Pons (tissue), 1 donor: ENCODE data around the gene NR3C1.

Source experiments
- DNase-seq: peaks from one replicate; pipeline ENCODE4 v3.0.0-alpha.2; 2016; ENCODE audit warnings: low spot score

The NR3C1 gene

DNA sequence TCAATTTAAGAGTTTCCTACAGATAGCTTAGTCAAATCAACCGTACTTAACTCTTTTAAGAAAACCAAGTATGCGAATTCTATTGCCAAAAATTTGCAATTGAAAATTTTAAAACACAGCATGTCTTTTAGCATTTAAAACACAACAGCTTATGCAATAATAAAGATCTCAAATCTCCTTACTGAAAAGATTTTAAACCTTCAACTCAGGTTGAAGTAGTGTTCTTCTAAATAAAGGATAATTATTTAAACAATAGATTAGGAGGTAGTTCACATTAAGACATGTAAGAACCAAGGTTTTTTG is 5.5 kb downstream of the NR3C1 start:
- DNase-seq = peak; percentile 53

DNA sequence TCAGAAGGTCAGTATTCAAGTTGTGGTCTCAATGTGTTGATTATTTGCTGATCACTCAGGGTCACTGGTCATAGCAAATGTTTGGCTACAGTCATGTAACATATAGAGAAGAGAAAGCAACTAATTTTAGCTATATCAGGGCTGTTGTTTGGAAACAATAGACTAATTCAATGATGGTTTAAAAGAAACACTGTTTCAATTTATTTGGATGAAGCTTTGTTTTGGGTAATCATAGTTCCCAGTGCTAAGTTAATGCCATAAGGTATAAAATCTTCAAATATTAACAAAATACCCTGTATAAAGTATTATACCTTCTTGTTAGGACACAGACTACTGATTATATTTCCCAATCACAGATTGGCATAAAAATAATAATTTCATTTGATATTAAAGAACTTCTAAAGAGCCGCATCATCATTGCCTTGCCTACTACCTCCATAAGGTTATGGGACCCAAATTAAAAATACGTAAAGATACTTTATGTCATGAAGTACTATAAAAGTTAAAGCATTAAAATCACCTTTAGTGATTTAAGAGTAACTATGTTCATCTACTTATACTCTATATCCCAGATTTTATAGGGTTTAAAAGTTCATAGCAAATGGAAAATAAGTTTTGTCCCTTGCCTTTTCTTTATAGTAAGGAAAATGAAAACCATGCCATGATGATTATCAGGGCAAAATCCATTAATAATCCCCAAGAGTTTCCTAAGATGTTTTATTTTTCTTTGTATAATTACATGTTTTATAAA is 6.0 kb downstream of the NR3C1 start:
- DNase-seq = peak; percentile 84

DNA sequence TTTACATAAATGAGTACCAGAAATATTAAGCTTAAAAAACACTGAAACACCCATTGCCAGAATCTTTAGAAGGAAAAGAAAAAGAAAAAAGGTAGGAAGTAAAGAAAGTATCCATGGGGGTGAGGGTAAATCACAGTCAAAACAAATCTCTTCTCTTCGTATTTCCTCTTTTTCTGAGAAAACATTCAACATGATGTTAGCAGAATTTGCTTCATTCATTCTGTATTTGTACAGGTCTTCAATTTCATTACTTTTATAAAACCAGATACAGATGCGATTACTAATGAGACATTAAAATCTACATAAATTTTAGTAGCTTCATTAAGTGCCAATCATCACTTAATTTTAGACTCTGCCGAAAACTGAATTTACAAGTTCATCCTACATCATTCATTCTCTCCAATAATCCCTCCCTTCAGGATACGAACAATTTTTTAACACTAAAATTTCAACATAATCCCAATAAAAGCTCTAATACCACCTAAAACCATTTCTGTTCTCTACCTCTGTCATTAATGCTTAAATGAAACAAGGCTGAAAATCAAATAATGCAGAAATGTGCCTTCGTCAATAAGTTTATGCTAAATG is 7.0 kb downstream of the NR3C1 start:
- peak; percentile 53 for DNase-seq

DNA sequence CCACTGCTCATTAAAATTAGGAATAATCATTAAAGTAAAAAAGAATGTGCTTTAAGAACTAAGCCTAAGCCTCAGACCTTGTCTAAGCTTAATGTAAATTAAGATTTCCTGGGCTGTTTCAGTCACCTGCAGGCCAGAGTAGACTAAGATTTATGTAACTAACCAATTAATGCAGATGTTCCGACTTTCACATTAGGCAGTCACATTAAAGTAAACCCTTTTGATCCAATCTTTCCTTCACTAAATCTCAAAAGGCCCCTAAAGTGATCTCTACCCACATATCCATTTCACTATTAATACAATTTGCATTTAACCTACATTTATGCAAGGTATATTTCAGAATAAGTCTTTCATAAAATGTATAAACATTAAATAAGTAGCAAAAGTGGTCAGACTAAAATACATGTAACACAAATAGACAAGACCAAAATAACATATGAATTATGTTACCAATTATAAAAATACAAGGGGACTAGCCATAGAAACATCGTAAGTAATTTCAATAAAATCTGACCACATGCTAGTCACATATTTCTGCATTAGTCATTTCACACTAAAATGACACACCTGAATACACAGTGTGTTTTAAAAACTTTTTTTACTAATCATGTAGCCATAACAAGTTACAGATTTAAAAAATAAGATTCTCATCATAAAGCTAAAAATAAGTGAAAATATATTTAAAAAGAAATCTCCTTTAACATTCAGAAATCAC is 7.7 kb downstream of the NR3C1 start:
- peak; percentile 47 for DNase-seq

DNA sequence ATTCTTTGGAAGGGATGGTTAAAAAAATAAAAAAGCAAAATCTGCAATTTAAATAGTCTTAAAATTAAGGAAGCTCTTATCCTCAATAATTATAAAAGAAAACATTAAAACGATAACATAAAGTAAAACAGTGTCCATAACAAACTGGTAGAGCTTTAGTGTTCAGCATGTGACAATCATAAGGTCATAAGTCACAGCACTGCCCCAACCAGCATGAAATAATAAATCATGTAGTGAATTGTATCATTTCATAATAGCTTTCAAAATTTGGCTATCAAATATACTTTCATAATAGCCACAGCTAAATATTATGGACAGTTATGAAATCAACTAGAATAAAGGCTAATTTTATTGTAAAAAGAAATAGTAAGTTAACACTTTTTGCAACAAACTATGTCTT is 10.0 kb downstream of the NR3C1 start:
- DNase-seq = no peak

DNA sequence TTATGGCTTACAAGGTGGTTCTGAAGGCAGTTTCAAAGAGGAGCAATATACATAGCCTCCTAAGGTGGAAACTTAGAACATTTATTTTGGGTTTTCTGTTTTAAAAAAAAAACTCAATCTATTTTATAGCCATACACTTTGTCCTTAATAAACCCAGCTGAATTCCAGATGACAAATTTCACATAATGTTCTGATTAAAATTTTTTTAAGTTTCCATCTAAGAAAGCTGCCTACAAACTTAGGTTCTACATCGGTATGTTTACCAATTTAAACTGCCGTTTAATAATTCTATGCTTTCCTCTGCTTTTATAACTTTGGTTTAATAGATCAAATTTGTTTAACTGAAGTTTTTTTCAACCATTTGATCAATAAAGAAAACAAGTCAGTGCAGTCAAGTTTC is 12.5 kb downstream of the NR3C1 start:
- no peak for DNase-seq

DNA sequence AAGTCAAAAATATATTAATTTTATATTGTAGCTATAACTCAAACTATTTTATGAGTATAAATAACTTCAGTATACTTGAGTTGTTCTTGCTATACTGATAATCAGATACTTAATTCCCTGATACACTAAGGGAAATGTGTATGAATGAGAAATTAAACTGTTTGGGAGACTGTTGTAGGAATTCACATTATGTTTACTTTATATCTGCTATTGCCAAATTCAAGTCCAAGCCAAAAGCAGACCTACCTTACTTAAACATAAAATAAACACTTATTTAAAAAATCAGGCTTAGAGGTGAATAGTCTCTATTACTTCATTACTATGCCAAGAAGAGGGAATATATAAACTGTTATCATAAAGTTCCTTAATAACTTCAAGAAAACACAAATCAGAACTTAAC is 13.2 kb downstream of the NR3C1 start:
- DNase-seq = no peak

DNA sequence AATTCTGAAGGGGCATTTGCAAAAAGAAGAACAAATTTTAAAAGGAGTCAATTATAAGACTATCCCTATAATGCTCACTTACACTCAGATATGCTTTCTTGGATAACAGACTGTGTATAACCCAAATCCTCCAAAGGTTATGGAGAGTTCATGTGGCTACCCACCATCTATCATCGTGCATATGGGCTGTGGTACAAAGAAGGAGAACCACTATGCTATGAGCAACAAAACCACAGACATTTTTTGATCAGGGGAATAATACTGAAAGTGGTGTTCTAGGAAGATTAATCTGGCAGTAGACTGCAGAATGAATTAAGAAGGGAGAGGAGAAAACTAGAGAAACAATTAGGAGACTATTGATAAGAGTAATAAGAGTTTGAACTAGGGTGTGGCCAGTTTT is 16.8 kb downstream of the NR3C1 start:
- DNase-seq = no peak

DNA sequence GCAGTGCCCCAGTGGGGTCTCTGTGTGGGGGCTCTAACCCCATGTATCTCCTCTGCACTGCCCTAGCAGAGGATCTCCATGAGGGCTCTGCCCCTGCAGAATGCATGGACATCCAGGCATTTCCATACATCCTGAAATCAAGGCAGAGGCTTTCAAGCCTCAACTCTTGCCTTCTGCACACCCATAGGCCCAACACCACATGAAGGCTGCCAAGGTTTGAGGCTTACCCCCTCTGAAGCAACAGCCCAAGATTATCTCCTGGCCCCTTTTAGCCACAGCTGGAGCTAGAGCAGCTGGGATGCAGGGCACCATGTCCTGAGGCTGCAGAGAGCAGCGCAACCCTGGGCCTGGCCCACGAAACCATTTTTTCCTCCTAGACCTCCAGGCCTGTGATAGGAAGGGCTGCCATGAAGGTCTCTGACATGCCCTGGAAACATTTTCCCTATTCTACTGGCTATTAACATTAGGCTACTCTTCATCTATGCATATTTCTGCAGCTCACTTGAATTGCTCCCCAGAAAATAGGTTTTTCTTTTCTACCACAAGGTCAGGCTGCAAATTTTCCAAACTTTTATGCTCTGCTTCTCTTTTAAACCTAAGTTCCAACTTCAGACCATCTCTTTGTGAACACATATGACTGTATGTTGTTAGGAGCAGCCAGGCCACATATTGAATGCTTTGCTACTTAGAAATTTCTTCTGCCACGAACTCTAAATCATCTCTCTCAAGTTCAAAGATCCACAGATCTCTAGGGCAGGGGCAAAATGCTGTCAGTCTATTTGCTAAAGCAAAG is 18.4 kb downstream of the NR3C1 start:
- no peak for DNase-seq

DNA sequence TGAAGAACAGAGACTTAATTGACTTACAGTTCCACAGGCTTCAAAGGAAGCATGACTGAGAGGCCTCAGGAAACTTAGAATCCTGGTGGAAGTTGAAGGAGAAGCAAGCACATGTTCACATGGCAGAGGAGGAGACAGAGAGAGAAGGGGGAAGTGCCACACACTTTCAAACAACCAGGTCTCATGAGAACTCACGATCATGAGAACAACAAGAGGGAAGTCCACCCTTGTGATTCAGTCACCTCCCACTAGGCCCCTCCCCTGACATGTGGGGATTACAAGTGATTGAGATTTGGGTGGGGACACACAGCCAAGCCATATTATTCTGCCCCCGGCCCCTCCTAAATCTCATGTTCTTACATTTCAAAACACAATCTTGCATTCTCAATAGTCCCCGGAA is 19.5 kb downstream of the NR3C1 start:
- no peak for DNase-seq

DNA sequence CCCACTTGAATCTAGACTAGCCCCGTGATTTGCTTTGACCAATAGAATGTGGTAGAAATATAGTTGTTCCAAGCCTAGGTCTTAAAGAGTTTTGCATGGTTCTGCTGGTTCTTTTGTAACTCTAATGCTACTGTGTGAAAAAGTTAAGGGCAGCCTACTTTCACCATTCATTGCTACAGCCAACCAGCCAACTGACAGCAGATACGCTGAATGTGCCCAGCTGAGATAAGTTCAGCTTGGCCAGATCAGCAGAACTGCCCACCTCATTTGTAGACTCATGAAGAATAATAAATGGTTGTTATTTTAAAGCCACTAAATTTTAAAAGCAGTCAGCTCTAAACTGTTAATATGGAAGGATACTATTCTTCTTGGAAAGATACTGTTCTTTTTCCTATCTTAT is 23.9 kb downstream of the NR3C1 start:
- DNase-seq = no peak

DNA sequence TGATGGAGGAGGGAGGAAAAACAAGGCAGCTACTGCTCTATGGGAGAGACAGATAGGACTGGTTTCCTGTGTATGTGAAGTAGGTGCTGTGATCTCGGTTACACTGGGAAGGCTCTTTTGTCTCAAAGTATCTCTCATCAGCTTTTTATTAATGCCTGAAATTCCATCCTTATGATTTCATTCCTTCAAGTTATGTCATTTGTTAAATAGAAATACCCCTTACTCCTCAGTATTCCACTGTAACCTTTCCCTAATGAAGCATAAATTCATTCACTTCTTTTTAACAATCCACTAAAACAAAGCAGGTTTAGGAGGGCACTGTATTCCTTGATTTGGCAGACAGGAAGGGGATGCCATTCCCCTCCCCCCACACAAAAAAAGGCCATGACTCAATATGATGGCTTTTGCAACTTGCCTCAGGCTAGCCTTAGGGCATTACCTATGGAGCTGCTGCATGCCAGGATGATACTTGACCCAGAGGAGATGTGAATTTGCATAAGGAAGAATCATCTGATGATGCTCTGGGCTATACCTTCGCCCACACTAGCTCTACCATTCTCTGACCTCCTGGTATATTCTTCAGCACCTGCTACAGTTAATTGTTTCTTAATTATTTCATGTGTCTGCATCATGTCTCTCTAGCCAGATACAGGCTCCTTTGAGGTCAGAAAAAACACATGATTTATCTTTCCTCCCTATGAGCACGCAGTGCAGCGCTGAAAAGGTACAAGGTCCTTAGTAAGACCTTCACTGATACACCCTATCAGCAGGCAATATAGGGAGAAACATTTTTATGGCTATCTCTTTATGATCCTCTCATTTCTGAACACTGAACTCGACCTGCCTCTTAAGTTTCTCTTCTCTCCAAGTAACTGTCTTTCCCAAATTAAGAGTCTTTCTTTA is 26.3 kb downstream of the NR3C1 start:
- DNase-seq = no peak

DNA sequence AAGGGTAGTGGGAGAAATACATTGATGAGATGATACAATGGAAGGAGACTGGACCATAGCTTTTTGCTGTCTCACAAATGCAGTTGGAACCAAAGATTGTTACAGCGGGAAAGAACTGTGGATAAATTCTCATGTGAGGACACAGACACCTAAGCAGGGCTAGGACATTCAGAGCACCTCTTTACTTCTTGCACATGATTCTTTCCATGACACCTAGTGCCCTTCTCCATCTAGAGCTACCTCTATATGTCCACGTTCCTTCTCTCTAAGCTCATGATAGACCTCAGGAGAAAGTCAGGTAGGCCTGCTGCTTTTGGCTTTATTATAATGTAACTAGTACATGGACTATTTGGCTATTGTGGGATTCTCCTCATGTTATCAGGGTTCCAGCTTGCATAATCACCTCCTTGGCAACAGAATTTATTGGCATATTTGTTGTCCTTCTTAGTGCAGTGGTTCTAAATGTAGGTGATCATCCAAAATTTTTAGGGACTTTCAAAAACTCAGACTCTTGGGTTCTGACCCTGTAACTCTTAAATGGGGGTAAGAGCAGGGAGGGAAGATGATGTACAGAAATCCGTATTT is 27.2 kb downstream of the NR3C1 start:
- DNase-seq = no peak

DNA sequence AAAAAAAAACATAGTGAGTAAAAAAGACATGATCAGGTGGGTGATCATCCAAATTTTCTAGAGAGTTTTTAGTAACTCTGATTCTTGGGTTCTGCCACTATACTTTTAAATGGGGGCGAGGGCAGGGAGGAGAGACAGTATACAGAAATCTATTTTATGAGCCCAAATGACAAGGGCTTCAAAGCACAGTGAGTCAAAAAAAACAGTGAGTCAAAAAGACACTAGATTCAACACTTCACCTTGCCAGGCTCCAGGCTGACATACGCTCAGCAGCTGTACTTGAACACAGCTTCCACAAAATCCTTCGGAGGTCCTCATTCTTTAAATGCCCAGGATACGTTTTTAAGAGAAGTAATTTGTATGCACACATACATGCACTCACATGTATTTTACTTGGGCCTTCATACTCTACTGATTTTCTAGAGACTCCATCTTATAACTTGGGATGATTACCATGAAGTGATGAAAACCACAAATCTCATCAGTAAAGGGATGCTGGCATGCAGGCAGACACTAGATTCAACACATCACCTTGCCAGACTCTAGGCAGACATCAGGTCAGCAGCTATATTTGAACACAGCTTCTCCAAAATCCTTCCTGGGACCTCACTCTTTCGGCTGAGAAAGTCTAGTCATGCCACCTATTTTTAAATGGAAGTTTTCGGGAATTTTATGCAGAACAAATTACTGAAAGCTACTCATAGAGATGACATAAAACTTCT is 28.8 kb downstream of the NR3C1 start:
- no peak for DNase-seq

DNA sequence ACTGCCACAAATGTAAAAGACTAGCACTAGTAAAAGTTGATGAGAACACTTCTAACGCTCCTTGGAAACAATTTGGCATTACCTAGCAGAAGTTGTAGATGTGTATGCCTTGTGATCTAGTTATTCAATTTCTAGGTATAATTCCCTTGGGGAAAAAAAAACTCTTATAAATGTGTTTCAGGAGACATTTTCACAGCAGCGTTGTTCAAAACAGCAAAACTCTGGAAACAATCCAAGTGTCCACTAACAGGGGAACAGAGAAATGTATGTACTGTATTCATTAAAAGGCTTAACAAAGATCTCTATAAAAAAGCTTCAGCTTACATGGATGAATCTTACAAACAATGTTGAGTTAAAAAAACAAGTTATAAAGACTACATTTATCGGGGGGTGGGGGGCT is 30.4 kb downstream of the NR3C1 start:
- DNase-seq = no peak

DNA sequence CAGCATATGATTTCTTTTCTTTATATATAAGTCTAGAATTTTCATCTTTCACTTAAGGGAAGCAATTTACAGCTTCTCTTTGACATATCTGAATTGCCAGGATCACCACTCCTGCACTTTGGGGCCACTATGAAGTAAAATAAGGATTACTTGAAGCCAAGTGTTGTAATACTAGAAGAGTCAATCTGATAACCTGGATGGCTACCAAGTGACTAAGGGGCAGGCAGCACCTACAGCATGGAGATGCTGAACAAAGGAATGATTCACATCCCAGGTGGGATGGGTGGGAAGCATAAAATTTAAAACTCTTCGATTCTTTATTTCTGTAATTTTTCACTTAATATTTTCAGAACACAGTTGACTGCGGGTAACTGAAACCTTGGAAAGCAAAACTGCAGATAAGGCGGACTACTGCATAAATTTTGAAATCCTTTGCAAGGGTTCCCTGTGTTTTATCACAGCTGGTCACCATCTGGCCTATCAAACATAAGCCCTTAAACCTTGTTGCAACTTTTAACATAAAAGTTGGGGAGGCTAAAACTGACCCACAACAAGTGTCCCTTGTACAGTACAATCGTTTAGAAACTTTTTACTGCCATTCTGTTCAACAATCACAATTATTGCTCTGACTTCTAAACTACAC is 31.2 kb downstream of the NR3C1 start:
- DNase-seq = no peak

DNA sequence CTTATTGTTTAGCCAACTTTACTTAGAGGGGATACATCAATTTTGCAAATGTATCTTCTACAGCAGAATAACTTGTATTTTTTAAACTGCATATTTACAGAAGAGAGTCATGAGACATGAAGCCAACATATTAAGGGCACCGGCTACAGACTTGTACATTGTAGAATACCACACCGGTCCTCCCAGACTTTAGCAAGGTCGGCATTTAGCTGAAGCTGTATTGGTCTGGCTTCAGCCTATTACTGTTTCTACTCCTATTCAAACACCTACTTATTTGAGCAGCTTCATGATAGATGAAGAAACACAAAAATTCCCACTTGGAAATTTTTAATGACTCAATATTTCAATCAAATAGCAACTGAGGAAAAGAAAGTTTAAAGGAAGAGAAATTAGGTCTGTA is 33.0 kb downstream of the NR3C1 start:
- no peak for DNase-seq

DNA sequence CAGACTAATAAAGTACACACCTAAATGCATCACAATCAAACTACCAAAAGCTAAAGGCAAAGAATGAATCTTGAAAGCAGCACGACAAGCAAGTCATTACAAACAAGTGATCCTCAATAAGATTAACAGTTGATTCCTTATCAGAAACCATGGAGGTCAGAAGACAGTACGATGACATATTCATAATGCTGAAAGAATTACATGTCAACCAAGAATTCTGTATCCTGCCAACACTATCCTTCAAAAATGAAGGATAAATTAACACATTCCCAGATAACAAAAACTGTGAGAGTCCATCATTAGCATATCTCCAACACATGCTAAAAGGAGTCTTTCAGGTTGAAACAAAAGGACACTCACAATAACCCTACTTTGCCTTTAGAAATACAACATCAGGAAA is 39.4 kb downstream of the NR3C1 start:
- DNase-seq = no peak

DNA sequence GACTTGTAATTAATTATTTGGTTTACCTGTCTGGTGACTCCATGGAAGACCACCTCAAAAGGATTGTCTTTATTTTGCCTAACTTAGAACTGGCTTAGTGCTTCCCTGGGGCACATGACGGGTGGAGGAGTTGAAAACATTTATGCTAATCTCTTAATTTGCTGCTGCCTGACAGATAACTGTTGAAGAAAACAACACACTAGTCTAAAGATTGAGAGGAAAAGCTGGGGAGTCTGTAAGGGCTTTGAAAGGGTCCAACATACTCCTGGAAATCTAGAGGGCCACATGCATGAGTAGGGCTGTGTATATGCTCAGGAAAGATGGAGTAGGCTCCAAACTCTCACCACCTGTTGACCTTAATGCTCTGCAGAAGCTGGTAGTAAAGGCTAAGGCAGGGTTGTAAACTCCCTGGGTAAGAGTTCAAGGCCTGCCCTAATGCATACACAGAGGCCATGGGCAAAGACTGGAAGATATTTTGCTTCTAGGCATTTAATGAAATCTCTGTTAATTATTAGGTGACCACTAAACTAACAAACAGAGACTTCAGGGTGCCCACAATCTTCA is 40.7 kb downstream of the NR3C1 start:
- DNase-seq = no peak

DNA sequence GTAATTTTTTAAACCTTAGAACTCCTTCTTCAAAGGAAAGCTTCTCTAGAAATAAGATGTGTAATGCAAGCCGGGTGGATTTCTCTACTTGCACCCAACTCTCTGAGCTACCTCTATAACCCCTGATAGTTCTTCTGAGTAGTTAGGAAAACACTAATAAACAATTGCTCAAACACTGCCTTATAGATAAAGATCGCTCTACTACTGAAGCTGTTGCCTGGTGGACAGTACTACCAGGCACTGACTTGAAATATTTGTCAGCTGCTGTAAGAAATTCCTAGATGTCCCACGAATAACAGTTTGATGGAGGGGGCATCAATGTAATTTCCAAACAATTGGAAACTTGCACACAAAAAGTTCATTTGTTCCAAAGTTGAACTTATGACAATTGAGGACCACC is 42.0 kb downstream of the NR3C1 start:
- DNase-seq = no peak
